HG03097 (cell line): ENCODE data around the gene LATS2.
"Not testable (repeated sequence)": the region's sequence is repeated elsewhere in the genome, so short reads cannot be mapped to it uniquely, and the experiment has no call there.

Source experiments
- ATAC-seq: cut with Tn5 transposase; IDR thresholded peaks from one replicate; pipeline ENCODE4 v1.9.1; 2021; ENCODE audit not compliant: unreplicated experiment, low FRiP score

The LATS2 gene

GRCh38 chr13:21075379-21076249 is 14.2 kb upstream of the LATS2 start:
- ATAC-seq = no peak

- ATAC-seq = no peak
Observed at GRCh38 chr13:21075011-21075378, 13.6 kb upstream of the LATS2 start.

- no peak for ATAC-seq
Observed at GRCh38 chr13:21074546-21074945, 13.2 kb upstream of the LATS2 start.

- ATAC-seq = no peak
Observed at GRCh38 chr13:21071924-21072323, 10.5 kb upstream of the LATS2 start.

- no peak for ATAC-seq
Observed at GRCh38 chr13:21071015-21071414, 9.6 kb upstream of the LATS2 start.

- ATAC-seq = no peak
Observed at GRCh38 chr13:21069561-21070004, 8.2 kb upstream of the LATS2 start.

- no peak for ATAC-seq
Observed at GRCh38 chr13:21067848-21068247, 6.5 kb upstream of the LATS2 start.

GRCh38 chr13:21066946-21067345 is 5.6 kb upstream of the LATS2 start:
- ATAC-seq = no peak

GRCh38 chr13:21065686-21066085 is 4.3 kb upstream of the LATS2 start:
- ATAC-seq = no peak

- ATAC-seq = no peak
Observed at GRCh38 chr13:21063031-21063430, 1.6 kb upstream of the LATS2 start.

- peak; percentile 32 for ATAC-seq
Observed at GRCh38 chr13:21060338-21061028, 903 bp downstream of the LATS2 start.

- no peak for ATAC-seq
Observed at GRCh38 chr13:21059641-21060337, 1.6 kb downstream of the LATS2 start.

GRCh38 chr13:21058361-21058760 is 3.0 kb downstream of the LATS2 start:
- no peak for ATAC-seq

- no peak for ATAC-seq
Observed at GRCh38 chr13:21055511-21056045, 5.8 kb downstream of the LATS2 start.

- ATAC-seq = no peak
Observed at GRCh38 chr13:21055016-21055415, 6.4 kb downstream of the LATS2 start.

- ATAC-seq = no peak
Observed at GRCh38 chr13:21054313-21054712, 7.1 kb downstream of the LATS2 start.

GRCh38 chr13:21053231-21053630 is 8.2 kb downstream of the LATS2 start:
- ATAC-seq = no peak

- no peak for ATAC-seq
Observed at GRCh38 chr13:21051675-21052074, 9.7 kb downstream of the LATS2 start.

- no peak for ATAC-seq
Observed at GRCh38 chr13:21050288-21051197, 10.8 kb downstream of the LATS2 start.

- ATAC-seq = not testable (repeated sequence)
Observed at GRCh38 chr13:21049731-21050130, 11.7 kb downstream of the LATS2 start.
